GM10266 (cell line): ENCODE data around the gene IL32.

Experiments used
- DNase-seq: peaks from one replicate; pipeline ENCODE4 v3.0.0; 2012; ENCODE audit errors: extremely low spot score
- TF ChIP-seq, protein P1 (sequence below): IDR thresholded peaks from 2 replicates; pipeline ENCODE4 v1.5.1; 2012; ENCODE audit warnings: mild to moderate bottlenecking, low read depth; ENCODE audit not compliant: control insufficient read depth, insufficient read depth; ENCODE audit errors: missing control alignments

The IL32 gene

DNA sequence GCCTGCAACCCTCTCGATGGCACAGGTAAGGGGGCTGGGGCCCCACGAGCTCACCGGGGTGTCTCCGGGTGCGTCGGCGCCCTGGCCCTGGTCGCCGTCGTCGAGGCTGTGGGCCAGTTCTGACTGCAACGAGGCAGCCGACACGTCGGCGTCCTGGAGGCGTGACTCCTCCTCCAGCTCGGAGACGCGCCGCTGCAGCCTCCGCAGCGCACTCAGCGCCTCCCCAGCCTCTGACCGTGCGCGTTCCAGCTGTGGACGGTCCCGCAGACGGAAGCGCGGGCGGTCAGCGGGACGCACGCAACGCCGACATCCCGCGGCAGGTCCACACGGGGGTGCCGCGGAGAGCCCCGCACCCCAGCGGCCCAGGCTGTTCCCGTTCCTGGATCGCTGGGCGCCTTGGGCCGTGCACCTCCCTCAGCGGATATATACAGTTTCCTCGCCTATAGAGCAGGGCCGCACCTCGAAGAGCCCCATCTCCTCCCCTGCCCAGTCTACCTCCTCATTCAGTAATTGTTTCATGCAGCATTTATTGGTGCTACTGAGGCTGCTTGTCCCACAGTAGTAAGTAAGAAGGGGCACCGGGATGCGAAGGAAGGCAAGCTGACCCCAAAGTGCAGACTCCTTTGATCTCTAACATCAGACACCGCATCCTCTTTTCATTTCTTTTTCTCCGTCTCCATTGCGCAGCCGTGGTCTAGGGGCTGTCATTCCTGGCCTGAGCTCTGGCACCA is 35.8 kb upstream of the IL32 start:
- DNase-seq = no peak
- TF ChIP-seq, protein P1, sequence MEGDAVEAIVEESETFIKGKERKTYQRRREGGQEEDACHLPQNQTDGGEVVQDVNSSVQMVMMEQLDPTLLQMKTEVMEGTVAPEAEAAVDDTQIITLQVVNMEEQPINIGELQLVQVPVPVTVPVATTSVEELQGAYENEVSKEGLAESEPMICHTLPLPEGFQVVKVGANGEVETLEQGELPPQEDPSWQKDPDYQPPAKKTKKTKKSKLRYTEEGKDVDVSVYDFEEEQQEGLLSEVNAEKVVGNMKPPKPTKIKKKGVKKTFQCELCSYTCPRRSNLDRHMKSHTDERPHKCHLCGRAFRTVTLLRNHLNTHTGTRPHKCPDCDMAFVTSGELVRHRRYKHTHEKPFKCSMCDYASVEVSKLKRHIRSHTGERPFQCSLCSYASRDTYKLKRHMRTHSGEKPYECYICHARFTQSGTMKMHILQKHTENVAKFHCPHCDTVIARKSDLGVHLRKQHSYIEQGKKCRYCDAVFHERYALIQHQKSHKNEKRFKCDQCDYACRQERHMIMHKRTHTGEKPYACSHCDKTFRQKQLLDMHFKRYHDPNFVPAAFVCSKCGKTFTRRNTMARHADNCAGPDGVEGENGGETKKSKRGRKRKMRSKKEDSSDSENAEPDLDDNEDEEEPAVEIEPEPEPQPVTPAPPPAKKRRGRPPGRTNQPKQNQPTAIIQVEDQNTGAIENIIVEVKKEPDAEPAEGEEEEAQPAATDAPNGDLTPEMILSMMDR = no peak

DNA sequence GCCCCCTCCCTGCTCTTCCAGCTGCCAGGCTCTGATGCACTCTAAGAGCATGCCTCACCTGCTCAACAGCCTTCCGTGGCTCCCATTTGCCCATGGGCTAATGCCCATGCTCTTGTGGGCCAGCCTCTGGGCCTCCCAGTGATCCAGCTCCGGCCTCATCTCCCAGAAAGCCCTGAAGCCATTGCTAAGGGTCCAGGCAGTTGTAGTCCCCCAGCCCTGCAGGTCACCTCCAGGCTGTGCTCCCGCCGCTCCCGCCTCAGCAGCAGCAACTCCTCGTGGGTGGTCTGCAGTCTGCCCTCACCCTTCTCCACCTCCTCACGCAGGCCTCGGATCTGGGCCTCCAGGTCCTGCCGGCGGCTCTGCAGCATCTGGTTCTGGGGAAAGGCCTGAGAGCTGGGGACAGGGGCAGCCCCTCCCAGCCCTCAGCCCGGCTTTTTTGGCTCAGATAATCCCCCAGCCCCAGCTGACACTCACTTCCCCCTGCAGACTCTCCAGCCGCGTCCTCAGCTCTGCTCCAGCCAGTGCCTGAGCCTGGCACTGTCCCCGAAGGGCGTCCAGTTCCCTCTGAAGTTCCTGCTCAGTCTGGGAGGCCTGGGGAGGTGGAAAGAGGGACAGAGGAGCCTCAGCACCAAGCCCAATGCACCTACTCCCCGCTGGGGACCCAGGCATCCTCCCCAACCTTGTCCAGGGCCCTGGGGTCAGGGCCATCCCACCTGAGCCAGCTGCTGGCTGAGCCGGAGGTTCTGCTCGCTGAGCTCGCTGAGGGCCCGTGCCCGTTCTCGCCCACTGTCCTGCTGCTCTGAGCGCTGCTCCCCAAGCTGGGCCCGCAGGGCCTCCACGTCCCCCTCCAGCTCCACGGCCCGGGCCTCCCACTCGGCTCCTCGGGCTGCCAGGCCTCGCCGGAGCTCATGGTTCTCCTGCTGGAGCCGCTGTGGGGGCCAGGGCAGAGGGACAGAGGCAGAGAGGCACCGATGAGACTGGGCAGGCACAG is 34.9 kb upstream of the IL32 start:
- DNase-seq = no peak
- TF ChIP-seq, protein P1 = no peak

DNA sequence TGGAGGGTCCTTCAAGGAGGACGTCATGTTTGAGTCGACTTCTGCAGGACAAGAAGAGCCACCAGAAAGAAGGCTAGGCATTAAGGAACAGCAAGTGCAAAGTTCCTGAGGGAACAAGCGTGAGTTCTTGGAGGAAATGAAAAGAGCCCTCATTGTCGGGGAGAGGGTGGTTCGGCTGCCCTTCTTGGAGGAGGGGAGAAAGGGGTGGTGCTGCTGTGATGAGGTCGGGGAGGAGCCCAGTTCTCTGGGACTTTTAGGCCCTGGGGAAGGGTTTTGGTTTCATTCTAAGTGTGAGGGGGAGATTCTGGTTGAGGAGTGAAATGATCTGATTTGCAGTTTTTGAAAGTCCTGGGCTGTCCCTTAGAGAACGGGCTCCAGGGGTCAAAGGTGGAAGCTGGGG is 32.8 kb upstream of the IL32 start:
- DNase-seq = no peak
- TF ChIP-seq, protein P1 = no peak

DNA sequence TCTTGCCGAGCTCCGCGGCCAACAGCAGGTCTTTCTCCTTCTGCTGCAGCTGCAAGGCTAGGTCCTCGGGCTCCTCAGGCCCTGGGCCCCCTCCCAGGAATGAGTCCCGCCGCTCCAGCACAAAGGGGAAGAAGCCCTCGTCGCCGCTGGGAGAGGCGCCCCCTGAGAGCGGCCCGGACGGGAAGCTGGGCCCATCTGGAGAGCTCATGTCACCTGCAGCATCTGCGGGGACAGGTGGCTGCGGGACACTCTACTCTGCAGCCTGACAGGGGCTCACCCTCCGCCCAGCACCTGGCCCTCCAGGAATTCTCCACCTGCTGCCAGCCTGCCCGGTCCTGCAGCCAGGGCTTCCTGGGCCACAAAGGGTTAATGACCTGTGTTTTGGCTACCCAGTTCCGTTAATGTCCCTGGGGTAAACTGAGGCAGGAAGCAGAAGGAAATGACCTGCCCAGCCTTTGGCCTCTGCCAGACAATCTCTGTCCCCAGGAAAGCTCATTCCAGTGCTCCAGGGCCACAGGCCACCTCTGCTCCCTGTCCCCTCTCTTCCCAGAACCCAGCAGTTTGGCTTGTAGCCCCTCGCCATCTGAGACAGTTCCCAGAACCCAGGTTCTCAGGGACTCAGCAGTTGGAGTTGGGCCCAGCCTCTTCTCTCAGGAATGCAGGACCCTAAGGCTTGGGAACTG is 30.0 kb upstream of the IL32 start:
- TF ChIP-seq, protein P1 = no peak
- no peak for DNase-seq

DNA sequence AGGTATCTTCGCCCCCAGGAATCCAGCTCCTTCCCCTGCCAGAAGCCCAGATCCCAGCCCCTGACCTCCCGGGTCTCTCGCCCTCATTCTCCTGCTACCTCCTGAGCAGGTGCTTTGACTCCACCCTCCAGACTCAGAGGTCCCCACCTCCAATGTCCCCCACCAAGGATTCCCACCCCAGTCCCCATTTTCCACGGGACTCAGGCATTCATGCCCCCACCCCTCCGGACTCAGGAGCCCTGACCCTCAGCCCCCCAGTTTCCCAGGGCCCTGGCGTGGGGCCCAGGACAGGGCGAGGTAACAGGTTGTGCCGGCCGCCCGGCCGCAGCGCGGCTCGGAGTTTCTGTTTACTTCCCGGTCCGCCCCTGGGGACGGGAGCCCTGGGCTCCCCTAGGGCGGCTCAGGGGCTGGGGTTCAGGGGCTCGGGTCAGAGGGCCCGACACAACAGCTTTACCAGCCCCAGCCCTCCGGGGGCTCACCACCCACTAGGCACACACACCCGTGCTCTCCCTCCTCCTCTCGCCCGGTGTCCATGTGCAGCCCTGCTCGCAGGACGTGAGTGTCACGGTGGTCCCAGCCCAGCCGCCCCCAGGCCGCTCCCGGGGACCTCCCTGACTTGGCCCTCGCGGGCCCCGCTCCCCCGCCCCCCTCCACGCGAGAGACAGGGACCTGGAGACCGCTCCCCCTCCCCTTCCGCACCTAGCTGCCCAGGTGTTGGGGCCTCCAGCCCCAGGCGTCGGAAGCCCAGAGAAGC is 29.3 kb upstream of the IL32 start:
- no peak for DNase-seq
- TF ChIP-seq, protein P1 = no peak

DNA sequence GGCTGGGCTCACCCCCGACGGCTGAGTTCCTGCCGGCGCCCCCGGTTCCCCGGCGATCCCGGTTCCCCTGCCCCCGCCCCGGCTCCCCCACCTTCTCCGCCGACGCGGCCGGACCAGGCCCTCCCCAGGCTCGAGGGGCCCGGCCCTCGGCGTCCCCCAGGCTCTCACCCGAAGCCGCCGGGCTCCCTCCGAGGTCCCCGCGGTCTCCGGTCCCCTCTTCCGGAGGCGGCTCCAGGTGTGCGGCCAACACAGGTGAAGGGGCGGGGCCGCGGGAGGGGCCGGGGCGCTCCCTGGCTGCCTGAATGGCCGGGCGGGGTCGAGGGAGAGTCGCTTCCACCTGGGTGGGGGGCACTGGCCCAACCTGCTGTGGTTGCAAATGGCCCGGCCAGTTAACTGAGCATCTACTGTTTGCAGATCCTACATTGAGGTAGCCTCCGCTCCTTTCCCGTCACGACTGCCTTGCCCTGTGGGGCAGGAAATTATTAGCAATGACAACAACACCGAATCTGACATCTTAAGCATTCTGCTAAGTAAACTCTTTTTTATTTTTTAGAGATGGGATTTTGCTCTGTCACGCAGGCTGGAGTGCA is 28.6 kb upstream of the IL32 start, which contains the start of gene BICDL2:
Gene BICDL2 (minus strand): TSS at position 219 of the 590 bp plus-strand sequence. CDS start 1,448 bp downstream, outside the sequence.
- TF ChIP-seq, protein P1 = no peak
- no peak for DNase-seq
